Stimulated activated CD4-positive, alpha-beta T cell treated with anti-CD3 and anti-CD28 coated beads, Interleukin-1b, Interleukin-23, amount 100 ng/mL, for 1 hour (primary cell): ENCODE results near the gene SNAI1.
A peak's percentile ranks its signal among the peaks of the same experiment; 100 is the strongest.
"Not testable (repeated sequence)": the region's sequence is repeated elsewhere in the genome, so short reads cannot be mapped to it uniquely, and the experiment has no call there.

Experiments used
- DNase-seq, 2 donors: peaks; one replicate each; pipeline ENCODE4 v3.0.0-alpha.2; 2020; ENCODE audit warnings: low read depth in 2 of 2

Gene SNAI1

DNA sequence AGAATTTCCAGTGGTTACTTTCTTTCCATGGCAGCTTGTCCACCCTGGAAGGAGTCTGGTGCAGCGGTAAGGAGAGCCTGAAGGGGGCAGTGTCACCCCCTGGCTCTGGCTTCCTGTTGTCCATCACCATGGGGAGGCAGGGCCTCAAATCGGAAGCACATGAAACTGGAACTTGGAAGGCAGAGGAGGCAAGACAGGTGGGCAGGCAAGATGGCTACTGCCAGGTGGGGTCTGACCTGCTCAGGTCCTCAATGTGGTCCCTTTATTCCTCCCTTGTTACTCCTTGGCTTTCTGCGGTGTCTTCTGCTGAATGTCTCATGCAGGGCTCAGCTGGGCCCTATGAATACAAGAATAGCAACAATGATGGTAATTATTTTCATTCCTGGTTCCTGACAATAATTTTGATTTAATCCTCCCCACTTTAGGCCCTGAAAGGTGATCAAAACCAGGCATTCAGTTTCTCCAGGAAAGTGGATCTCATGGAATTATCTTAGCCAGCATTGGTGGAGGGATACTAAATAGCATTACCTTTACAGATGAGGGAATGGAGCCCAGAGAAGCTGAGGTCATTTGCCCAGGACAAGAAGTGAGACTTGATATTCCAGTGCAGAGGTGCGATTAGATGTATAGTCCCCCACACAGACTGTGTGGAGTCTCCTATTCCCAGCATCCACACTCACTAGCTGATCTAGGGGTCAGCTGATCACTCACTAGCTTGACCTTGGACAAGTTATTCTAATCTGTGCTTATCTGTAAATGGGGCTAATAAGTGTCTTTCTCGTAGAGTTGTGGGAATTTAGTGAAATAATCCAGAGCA lies 17.6 kb upstream of the SNAI1 start:
- no peak for DNase-seq

DNA sequence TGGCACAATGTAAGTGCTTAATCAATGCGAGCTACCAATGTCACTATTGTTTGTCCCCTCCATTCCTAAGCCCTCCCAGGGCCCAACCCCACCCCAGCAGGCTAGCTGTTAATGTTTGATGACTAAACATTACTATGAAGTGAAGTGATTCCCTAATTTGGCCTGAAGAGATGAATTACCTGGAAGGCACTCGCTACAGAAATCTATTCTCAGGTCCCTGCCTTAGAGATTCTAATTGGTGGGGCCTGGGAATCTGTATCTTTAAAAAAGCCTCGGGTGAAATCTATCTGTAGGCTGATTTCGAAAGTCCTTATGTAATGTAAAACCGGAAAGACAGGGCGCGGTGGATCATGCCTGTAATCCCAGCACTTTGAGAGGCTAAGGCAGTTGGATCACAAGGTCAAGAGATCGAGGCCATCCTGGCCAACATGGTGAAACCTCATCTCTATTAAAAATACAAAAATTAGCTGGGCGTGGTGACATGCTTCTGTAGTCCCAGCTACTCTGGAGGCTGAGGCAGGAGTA lies 16.9 kb upstream of the SNAI1 start:
- no peak for DNase-seq

DNA sequence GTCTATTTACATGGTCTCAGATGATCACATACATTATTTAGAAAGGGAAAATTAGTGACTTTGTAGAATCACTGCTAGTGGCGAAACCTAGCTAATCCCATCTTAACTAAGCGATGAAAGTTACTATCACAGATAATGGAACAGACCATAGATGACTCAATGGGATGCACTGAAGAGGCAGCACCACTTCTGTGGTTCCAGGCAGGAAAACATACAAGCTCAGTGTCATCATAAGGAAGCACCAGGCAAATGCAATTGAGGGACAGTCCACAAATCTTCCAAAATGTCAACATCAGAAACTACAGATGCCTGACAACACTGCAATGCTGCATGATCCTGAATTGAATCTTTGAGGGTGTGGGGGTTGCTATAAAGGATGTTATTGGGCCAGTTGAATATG lies 15.9 kb upstream of the SNAI1 start:
- DNase-seq: no peak

DNA sequence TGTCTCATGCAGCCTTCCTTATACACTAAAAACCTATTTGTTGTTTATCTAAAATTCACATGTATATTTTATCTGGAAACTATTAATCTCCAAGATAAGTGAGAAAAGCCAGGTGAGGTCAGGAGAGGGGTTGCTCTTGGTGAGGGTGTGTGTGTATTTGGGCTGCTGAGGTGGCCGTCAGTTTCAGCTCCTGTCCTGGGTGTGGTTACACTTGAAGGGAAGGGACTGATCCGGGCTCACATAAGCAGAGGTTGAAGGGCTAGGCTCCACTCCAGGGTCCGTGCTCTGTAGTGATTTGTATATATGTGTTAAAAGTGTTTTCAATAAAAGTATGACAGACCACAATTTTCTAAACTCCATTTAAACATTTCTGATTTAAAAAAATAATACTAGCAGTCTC lies 13.5 kb upstream of the SNAI1 start:
- DNase-seq: no peak

DNA sequence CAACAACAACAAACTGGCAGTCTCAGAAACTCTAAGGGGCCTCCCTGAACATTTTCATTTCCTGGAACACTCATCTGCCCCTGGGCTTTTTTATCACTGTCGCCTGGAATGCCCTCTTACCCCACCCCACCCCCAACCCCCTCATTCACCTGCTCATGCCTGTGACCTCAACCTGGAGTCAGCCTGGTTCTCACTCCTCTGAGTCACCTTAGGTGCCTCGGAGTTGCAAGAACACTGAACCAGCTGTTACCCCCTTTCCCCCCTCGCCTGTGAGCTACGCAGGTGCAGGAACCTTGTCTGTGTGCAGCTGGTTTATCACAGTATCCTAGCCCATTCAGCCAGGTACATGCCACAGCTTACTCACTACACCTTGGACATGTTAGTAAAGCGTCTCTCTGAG lies 12.8 kb upstream of the SNAI1 start:
- no peak for DNase-seq

DNA sequence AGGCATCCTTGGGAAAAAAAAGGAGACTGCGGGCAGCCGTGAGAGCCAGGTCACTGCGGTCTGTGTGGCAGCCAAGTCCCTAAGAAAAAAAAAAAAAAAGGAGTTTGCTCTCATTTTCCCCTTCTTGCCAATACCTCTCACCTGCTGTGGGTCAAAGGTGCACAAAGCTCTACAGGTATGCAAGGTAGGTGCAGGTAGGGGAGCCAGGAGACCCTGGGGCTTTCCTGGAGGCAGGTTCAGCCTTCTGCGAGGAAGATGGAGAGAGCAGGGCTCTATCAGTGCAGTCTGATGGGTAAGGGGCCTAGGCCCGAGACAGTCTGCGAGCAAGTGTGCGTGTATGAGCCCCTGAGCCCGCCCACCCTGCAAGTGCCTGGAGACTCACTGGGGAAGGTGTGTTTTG lies 12.3 kb upstream of the SNAI1 start:
- DNase-seq: no peak

DNA sequence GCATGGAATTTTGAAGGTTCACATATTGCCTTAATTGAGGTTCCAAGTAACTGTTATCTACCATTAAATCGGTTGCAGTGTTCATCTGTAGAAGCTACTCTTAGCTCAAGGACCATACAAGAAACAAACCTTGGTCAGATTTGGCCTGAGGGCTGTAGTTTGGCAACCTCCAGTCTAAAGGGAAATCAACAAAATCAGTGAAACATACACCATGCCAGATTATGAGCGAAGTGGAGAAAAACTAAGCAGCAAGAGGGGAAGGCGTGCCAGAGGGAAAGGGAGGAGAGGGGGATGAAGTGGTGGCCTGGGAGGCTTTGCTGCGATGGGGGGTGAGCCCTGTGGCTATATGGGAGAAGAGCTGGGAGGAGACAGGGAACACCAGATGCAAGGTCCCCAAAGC lies 8.8 kb upstream of the SNAI1 start:
- DNase-seq: no peak

DNA sequence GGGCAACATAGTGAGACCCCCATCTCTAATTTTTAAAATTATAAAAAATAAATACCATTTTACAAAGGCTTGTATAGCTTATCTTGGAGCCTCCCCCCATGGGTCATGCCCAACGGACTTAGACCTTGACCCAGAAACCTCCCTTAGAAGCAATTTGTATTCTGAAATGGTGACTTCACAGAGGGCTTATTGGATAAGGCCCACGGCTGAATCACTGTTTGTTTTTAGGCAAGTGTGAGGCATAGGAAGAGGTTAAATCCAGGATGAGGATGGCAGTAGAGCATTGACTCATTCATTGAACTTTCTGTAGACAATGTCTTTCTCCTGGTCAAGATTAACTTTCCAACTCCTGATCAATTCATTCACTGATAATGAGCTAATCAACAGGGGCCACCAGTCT lies 6.2 kb upstream of the SNAI1 start:
- DNase-seq: no peak

DNA sequence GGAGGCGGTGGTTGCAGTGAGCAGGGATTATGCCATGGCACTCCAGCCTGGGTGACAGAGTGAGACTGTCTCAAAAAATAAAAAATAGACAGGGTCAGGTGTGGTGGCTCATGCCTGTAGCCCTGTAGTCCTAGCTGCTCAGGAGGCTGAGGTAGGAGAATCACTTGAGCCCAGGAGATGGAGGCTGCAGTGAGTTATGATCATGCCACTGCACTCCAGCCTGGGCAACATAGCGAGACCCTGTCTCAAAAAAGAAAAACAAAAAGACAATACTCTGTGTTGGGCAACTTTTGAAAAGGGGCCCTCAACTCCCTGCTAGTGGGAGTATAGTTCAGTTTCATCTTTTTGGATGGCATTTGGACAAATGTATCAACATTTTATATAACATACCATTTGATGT lies 5.0 kb upstream of the SNAI1 start:
- DNase-seq: not testable (repeated sequence)

DNA sequence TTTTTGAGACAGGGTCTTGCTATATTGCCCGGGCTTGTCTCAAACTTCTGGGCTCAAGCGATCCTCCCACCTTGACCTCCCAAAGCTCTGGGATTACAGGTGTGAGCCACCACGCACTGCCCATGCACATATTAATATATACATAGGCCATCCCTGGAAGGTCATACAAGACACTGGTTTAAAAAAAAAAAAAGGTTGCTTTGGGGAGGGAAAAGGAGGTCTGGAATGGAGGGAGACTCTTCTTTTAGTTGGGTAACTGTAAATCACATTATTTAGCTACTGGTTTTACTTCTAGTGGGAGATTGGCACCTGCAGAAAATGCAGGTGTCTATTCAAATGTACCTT lies 4.1 kb upstream of the SNAI1 start:
- DNase-seq: no peak

DNA sequence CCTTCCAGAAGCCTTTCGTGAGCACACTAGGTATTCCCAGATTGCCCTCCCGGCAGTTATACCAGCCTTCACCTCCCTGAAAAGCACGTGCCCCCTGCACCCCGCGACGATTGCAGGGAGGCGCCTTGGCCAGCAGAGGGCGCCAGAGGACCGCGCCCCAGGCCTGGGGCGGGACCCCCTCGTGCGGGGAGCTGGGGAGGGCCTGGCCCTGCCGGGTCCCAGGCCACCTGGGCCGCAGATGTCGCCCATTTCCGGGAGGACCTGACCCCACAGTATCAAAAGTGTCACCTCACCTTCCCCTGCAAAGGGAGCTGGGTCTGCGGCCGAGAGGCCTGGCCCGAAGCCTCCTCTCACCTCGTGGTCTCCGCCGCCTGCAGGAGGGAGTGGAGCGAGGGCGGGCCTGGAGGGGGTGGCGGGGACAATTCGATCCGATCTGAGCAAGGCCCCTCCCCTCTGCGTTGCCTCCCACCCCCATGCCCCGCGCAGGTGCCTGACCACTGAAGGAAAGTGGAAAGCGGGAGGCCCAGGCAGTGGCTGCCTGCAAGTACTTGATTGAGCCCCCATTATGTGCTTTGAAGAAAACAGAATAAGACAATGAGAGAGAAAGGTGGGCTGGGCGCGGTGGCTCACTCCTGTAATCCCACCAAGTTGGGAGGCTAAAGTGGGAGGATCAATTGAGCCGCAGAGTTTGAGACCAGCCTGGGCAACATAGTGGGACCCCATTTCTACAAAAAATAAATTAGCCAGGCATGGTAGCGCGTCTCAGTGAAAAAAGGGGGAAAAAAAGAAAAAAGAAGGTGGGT lies 3.5 kb upstream of the SNAI1 start:
- peak; percentile 21 to 56 for DNase-seq

DNA sequence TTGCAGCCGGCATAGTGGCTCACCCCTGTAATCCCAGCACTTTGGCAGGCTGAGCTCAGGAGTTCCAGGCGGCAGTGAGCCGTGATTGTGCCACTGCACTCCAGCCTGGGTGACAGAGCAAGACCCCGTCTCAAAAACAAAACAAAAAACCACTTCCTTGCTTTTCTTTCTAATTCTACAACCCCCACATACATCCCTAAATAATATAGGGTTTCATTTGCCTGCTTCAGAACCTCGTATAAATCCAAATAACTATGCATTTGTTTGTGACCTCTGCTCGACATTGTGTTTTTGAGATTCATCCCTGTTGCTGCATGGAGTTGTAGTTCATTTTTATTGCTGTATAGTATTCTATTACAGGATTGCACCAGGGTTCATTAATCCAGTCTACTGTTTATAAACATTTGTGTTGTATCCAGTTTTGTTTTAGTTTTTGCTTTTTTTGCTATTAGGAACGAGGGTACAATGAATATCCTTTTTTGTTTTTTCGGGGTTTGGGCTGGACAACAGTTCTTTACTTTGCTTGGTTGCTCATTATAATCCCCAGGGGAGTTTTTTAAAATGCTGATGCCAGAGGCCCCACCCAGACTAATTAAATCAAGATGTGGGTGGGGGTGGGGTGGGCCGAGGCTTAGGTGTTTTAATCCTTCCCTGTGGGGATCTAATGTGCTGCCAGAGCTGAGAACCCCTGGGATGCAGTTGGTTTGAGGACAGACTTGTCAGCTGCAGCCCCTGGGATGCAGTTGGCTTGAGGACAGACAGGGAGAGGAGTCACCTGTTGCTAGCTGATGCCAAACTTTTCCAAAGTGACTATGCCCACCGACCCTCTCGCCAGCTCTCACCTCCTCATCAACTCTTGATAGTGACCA lies 2.4 kb upstream of the SNAI1 start:
- no peak for DNase-seq

DNA sequence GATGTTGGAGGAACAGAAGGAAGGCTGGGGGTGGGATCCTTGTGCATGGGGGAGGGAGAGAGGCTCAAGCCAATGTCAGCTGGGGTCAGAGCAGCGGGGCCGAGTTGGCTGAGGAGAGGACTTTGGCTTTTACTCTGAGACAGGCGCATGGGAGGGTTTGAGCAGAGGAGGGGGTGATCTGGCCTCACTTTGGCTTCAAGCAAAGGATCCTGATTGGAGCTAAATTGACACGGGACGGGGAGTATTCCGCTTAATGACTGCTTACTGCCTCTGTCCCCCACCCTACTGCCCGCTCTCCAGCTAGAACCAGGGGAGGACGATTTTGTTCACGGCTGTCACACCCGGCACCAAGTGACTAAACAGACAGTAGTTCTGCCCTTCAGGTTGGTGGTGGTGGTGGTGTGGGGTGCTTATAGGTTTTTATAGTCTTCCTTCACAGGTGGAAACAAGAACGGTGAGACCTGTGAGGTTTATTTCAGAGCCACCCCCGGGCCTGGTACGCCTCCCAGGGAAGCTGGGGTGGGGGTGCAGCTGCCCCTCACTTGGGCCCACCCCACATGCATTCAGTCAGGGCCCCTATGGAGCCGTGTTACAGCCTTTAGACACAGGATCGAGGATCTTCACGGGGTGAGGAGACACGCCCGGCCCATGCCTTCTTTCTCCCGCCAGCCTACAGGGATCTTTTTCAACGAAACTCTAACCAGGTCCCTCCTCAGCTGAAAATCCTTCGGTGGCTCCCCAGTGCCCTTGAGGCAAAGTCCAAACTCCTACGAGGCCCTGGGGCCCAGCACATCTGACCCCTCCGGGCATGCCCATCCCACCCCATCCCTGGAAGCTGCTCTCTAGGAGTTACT lies 1.3 kb upstream of the SNAI1 start:
- DNase-seq: no peak

DNA sequence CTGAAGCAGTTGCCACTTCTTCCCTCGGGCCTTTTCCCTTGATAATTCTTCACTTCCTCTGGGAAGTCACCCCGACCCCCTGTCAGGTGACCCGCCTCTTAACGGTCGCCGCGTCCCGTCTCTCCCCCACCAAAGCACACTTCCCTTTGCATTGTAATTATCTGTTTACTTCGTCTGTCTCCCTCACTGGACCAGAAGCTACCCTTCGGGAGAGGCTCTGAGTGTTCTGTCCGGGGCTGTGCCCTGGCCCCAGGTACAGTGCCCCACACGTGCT lies 771 bp upstream of the SNAI1 start:
- DNase-seq: no peak

DNA sequence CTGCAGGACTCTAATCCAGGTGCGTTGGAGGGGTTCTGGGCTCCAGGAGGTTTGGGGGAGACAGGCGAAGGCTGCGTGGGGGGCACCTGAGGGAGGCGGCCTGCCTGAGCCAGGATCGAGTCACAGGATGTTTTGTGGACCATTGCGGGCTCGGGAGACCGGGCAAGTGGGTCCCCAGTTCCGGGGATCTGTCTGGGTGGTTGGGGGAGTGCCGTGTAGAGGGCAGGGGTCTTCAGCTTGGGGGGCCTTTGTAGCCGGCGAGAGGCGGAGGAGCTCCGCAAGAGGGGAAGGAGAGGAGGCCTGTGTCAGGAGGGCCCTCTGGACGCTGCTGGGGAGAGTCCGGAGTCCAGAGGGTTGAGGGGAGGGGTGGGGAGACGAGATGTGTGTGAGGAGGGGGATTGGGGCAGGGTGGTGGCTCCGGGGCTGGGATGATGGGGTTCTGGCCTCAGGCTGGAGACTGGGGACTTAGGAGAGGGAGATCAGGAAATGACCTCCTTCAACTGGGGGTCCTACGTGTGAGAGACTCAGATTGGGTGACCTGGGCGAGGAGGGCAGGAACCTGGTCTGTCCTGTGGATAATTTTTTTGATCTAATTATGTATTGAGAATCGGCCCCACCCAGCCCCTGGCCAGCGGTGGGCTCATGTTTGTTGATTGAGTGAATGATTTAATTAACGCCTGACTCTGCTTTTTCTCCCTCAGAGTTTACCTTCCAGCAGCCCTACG lies 505 bp downstream of the SNAI1 start:
- no peak for DNase-seq

DNA sequence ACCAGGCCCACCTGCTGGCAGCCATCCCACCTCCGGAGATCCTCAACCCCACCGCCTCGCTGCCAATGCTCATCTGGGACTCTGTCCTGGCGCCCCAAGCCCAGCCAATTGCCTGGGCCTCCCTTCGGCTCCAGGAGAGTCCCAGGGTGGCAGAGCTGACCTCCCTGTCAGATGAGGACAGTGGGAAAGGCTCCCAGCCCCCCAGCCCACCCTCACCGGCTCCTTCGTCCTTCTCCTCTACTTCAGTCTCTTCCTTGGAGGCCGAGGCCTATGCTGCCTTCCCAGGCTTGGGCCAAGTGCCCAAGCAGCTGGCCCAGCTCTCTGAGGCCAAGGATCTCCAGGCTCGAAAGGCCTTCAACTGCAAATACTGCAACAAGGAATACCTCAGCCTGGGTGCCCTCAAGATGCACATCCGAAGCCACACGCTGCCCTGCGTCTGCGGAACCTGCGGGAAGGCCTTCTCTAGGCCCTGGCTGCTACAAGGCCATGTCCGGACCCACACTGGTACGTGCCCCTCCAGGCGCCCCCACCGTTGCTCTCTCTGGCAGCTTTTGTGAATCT lies 1.1 kb downstream of the SNAI1 start:
- no peak for DNase-seq

DNA sequence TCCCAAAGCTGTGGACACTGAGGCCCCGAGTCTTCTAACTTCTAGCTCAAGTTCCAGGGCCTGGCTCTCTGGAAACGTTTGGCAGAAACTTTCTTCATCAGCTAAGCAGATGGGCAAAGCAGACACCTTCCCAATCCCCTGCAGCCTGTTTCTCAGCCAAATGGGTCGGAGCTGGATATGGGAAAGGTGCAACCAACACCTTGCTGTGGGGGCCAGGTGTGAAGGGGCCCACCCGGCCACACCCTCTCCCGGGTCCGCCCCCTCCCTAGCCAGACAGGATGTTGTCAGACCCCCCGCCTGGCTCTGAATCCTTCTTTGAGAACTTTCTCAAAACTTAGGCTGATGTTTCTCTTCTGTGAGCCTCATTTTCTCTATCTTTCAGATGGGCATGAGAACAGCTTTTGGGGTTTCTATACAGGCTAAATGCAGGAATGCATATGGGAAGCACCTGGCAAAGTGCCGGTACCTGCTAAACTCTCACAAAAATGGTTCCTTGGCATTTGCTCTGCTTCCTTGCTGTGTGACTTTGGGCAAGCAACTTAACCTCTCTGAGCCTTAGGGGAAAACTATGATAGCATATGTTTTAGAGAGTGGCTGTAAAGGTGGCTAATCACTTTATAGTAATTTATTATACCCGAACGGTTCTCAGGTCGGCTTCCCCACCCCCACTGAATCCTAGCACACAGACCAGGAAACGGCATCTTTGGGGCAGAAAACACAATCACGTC lies 1.8 kb downstream of the SNAI1 start:
- no peak for DNase-seq

DNA sequence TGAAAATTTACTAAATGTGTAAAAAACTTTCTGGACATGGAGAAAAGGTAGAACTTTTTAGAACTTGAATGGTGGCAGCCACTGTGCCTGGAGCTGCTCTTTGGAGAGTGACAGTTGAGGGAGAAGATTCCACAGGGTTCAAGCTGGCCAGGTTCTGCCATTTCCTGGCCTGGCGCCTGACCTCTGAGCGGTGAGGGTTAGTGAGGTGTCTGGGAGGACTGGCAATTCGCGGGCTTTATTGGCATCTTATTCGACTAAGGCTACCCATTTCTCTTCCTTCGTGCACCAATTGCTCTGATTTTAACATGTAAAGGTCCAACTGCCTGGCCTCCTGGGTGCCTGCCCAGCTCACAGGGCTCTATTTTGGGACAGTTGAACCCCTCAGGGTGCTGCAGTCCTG lies 2.4 kb downstream of the SNAI1 start:
- DNase-seq: no peak

DNA sequence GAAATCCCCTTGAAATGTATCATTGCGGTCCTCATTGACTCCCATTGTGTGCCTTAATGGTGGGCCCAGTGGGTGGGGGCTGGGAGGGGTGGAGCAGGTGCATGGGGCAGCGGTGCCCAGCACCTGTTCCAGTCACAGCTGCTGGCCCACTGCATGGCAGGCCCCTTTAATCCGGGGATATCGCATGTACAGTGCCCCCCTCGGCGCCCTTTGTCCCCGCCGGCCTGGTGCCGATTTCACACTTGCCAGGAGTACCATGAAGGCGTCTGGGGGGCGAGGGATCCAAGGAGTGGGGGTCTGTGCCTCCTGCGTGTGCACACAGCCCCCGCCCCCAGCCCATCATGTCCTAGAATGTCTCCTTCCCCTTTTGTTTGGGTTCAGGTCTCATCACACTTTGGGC lies 2.8 kb downstream of the SNAI1 start:
- DNase-seq: no peak

DNA sequence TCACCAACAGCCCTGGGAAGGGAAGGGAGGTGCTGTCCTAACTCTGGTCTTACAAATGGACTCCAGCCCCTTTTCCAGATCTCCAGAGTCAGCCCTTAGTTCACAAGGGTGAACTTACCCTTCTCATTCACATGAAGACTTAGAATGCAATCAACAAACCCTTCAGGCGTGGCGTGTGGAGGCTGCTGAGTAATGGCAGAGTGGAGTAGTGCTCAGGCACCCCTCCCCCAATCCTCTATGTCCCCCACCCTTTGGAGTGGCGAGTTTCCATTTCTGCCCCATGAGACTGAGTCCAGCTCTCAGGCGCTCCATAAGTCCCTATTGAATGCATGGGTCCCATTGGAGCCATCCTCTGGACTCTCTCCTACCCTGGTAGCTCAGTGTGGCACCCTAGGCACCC lies 3.3 kb downstream of the SNAI1 start:
- no peak for DNase-seq
